Smooth muscle cell of the coronary artery (primary cell): ENCODE results near the gene IKBKG. TPM values are rescaled to one million over a fixed set of nuclear protein-coding genes. Genes with fewer than 3 reads are reported as not detected.

Source experiments
- total RNA-seq: library from RNA; depleted of rRNA; stranded (reverse); fragments of >200 nt; gene quantifications from 2 replicates; pipeline ENCODE4 v1.2.3, GENCODE V29; 2014; ENCODE audit warnings: low replicate concordance

Gene IKBKG, protein sequence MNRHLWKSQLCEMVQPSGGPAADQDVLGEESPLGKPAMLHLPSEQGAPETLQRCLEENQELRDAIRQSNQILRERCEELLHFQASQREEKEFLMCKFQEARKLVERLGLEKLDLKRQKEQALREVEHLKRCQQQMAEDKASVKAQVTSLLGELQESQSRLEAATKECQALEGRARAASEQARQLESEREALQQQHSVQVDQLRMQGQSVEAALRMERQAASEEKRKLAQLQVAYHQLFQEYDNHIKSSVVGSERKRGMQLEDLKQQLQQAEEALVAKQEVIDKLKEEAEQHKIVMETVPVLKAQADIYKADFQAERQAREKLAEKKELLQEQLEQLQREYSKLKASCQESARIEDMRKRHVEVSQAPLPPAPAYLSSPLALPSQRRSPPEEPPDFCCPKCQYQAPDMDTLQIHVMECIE
- 9.5 and 14.5 TPM in 2 replicates for total RNA-seq

DNA sequence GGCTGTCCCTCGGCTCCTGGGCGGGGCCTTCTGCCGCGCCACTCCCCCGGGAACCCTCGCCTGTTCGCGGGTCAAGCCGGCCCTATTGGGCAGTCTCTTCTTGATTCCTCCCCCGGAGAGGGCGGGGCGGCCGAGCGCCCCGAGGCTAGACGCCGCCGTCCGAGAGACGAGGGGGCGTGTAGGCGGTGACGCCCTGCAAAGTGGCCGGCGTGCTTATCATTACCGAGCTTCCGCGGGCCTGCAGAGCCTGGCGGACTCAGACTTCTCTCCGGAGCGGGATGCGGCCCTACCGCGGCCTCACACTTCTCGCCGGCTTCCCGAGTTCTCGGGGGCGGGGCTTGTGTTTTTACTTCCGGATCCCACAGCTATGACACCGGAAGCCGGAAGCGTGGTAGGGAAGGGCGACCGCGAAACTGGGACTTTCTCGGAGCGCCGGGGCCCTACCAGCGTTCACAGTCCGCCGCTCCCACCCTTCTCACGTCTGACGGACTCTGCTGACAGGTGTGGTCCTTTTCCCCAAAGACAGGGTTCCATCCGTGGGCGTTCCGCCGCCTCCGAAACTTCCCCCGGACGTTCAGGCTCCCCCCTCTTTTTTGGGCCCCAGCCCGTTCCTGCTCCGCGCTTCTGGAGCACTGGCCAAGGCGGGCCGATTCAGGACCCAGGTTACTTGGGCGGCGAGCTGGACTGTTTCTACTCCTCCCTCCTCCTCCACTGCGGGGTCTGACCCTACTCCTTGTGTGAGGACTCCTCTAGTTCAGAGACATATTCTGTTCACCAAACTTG, at the start of gene IKBKG:
Gene IKBKG (plus strand): TSS at position 376 of the 783 bp plus-strand sequence. CDS start 4,383 bp downstream, outside the sequence.

DNA sequence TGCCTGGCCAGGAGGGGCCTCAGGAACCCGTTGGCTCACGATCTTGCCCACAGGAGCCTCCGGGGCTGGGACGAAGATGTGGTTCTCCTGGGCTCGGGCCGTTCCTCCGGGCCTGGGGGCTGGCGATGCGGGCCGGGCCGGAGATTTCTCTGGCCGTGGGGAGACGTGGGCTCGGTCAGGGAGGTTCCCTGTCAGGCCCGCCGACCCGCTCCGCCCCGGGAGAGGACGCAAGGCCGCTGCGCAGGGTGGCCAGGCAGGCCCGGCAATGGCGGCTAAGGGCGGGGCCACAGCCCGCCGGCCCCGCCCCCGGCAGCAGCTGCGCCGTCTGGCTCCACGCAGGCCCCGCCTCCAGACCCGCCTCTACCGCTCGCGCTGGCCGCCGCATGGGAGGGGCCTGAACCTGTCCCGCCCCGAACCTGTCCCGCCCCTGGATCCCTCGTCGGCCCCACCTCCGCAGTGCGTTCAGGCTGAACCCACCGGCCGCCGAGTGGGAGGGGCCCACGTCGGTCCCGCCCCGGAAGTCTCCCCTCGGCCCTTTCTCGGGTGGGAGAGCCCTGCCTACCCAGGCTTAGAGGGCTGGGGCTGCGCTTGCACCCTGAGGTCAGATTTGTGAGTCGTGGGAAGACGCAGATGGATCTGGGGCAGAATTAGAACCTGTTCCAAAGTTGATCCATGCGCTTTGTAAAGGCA, 31.3 kb upstream of the IKBKG start, which contains the start of gene FAM3A:
Gene FAM3A (minus strand): TSS at position 267 of the 690 bp plus-strand sequence. CDS start 460 bp downstream, outside the sequence.

DNA sequence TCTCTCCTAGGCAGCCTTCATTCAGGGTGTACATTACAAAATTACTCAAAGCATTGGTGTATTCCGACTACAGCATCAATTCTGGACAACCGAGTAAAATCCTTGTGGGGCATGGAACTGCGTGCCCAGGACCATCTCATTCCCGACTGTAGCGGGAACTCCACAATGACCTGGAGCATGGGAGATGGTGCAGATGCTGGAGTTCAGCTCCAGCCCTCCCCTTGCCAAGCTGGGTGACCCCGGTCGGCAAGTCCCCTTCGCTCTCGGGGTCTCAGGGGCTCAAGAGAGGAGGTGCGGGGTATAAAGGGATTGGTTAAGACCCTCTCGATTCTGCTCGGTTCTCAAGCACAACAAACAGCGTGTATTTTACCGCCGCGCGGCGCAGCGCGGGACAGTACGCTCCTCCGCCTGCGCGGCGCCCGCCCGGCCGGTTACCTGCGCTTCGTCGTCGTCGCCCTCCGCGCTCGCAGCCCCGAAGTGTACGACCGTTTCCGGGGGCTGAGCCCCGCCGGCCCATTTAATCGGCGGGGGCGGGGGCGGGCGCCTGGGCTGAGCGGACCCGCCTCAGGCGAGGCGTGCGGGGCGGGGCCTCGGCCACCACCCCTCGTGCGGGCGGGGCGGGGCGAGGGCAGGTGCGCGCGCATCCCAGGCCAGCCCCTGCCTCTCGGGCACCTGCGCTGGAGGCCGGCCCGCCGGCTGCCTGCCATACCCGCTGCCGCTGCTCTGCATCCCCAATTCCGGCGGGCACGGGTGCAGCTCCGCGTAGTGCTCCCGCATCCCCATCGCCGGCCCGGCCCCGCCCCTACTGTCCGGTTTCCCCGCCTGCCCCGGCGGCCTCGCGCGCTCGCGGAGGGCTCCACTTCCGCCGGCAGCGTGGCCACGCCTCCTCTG, 821 bp upstream of the IKBKG start, which contains the start of gene G6PD:
Gene G6PD (minus strand): TSS at position 493 of the 891 bp plus-strand sequence. CDS start 691 bp downstream, outside the sequence.

DNA sequence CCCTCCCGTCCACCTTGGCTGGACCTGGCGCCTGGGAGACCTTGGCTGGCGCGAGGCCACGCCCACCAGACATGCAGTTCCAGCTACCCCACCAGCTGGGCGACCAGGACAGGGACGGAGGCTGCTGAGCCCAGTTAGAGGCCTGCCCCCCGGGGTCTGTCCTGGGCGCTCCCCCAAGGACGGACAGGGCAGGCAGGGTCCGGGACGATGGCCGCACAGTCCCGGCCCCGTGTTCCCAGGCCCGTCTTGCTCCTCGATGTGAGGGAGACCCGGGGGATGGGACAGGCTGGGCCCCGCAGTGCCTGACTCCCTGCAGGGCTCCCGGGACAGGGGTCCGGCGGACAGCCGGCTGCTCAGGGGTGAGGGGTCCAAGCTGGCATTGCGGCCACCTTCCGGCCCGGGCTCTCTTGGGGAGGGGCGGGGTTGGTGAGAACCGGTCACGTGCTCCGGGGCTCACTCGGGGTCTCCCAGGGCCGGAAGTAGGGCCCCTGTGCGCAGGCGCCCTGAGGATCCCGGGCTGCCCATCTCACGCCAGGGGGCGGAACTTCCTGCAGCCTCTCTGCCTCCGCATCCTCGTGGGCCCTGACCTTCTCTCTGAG, 37.3 kb downstream of the IKBKG start, which contains the start of gene CTAG1A:
Gene CTAG1A (plus strand): TSS at position 549 of the 599 bp plus-strand sequence. CDS start 74 bp downstream, outside the sequence.

Other genes with a start within 250 kb of the IKBKG start
- 2,276 and 2,381 TPM in 2 replicates for gene FLNA, start 173.0 kb upstream of the IKBKG start, total RNA-seq
- gene EMD, start 168.3 kb upstream of the IKBKG start, total RNA-seq, result 15.9 and 23.0 TPM in 2 replicates
- gene RPL10, start 149.2 kb upstream of the IKBKG start, total RNA-seq, result 1,663 and 2,613 TPM in 2 replicates
- gene DNASE1L1, start 138.4 kb upstream of the IKBKG start, total RNA-seq, result 34.3 and 98.6 TPM in 2 replicates
- 12.3 and 18.6 TPM in 2 replicates for gene TAFAZZIN, start 136.1 kb upstream of the IKBKG start, total RNA-seq
- 43.1 and 65.7 TPM in 2 replicates for gene ATP6AP1, start 118.9 kb upstream of the IKBKG start, total RNA-seq
- 115 and 175 TPM in 2 replicates for gene GDI1, start 110.5 kb upstream of the IKBKG start, total RNA-seq
- 105 and 224 TPM in 2 replicates for gene FAM50A, start 103.5 kb upstream of the IKBKG start, total RNA-seq
- gene PLXNA3, start 89.3 kb upstream of the IKBKG start, total RNA-seq, result 9.6 and 17.3 TPM in 2 replicates
- 14.9 and 16.4 TPM in 2 replicates for gene LAGE3, start 68.3 kb upstream of the IKBKG start, total RNA-seq
- gene UBL4A, start 61.0 kb upstream of the IKBKG start, total RNA-seq, result 18.7 and 42.7 TPM in 2 replicates
- gene SLC10A3, start 57.0 kb upstream of the IKBKG start, total RNA-seq, result 11.6 and 12.5 TPM in 2 replicates
- gene FAM3A, start 31.4 kb upstream of the IKBKG start, total RNA-seq, result 32.1 and 41.5 TPM in 2 replicates
- 31.9 and 68.3 TPM in 2 replicates for gene G6PD, start 774 bp upstream of the IKBKG start, total RNA-seq
- gene CTAG1A, start 37.5 kb downstream of the IKBKG start, total RNA-seq, result not detected in 2 replicates
- gene CTAG1B, start 71.7 kb downstream of the IKBKG start, total RNA-seq, result not detected in 2 replicates
- not detected in 2 replicates for gene CTAG2, start 106.0 kb downstream of the IKBKG start, total RNA-seq
- 1.3 and 2.2 TPM in 2 replicates for gene GAB3, start 203.5 kb downstream of the IKBKG start, total RNA-seq
- 37.9 and 46.5 TPM in 2 replicates for gene DKC1, start 215.2 kb downstream of the IKBKG start, total RNA-seq